HUES64 (cell line): ENCODE data around the gene PTPRD.

Experiments
- H3K27ac ChIP-seq: 2 replicates; pipeline ENCODE4 v1.7.0; 2013; ENCODE audit warnings: low read depth, low read length, inconsistent platforms
- H3K27me3 ChIP-seq: 2 replicates; pipeline ENCODE4 v1.6.1; 2013; ENCODE audit warnings: mild to moderate bottlenecking, low read length; ENCODE audit not compliant: insufficient read depth
- H3K36me3 ChIP-seq: 2 replicates; pipeline ENCODE4 v1.6.1; 2013; ENCODE audit warnings: mild to moderate bottlenecking, low read length; ENCODE audit not compliant: insufficient read depth
- H3K4me1 ChIP-seq: 2 replicates; pipeline ENCODE4 v1.6.1; 2013; ENCODE audit warnings: mild to moderate bottlenecking, low read length, moderate library complexity; ENCODE audit not compliant: insufficient read depth
- H3K4me3 ChIP-seq: 2 replicates; pipeline ENCODE4 v1.5.1; 2013; ENCODE audit warnings: mild to moderate bottlenecking, low read length, moderate library complexity
- H3K9ac ChIP-seq: 2 replicates; pipeline ENCODE4 v1.6.1; 2013; ENCODE audit warnings: mild to moderate bottlenecking, low read depth, low read length
- H3K9me3 ChIP-seq: 2 replicates; pipeline ENCODE4 v1.6.1; 2013; ENCODE audit warnings: low read depth, low read length; ENCODE audit not compliant: insufficient read depth
- WGBS: fragments of 150-250, 120-280 bp; methylation state at CpG from one replicate; pipeline ENCODE4 v1.1.7; 2013; ENCODE audit warnings: missing lambda C conversion rate; 5-methylcytosine and 5-hydroxymethylcytosine counted together

Gene PTPRD

DNA sequence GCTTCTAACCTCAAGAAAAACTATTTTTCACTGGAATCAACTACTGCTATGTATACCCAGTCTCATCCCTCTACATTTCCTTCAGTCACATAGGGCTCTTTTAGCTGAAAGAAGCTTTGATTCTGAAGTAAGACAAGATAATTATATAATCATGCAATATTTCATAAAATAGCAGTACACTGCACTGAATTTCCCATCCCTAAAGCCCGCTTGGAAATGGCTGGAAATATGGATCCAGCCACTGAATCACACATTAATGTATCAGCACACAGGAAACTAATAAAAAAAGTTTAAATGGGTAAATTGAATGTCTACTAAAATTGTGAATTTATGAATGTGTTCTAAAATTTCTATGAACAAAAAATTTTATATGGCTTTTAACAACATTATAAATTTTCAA lies 808.7 kb downstream of the PTPRD start:
- no peak overlapping the region for H3K9ac ChIP-seq
- H3K9me3 ChIP-seq, result no peaks in the 10 kb centered on the region
- 100% methylated on average over 1 of the region's 1 CpG for WGBS
- no peak overlapping the region for H3K4me3 ChIP-seq
- no peaks in the 10 kb centered on the region for H3K27me3 ChIP-seq
- no peaks in the 10 kb centered on the region for H3K36me3 ChIP-seq
- H3K27ac ChIP-seq, result no peak overlapping the region
- H3K4me1 ChIP-seq, result peaks cover 18% of the 10 kb centered on the region

DNA sequence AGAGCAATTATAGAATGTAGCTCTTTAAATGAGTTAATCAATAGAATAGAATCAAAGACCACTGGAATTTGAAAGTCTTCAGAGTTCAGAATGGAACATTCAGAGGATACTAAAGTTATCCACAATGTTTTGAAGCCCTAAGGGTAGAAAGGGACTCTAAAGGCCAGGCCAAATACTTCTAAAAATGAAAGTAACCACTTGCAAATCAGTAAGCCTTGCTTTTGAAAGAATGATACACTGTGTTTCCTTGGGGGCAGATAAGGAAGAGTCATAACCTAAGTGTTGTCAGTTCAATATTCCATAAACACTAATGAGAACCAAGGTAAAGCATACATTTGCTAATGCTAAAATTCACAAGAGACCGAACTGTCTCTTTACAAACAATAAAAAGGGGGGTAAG lies 813.5 kb downstream of the PTPRD start:
- Histone ChIP-seq H3K9ac (no peak overlapping the region), H3K36me3 (no peaks in the 10 kb centered on the region), H3K4me1 (peaks cover 18% of the 10 kb centered on the region), H3K27me3 (no peaks in the 10 kb centered on the region), H3K27ac (no peak overlapping the region), H3K9me3 (no peaks in the 10 kb centered on the region), H3K4me3 (no peak overlapping the region)
- WGBS, result no CpG with 5 or more reads among the region's 1 CpG

DNA sequence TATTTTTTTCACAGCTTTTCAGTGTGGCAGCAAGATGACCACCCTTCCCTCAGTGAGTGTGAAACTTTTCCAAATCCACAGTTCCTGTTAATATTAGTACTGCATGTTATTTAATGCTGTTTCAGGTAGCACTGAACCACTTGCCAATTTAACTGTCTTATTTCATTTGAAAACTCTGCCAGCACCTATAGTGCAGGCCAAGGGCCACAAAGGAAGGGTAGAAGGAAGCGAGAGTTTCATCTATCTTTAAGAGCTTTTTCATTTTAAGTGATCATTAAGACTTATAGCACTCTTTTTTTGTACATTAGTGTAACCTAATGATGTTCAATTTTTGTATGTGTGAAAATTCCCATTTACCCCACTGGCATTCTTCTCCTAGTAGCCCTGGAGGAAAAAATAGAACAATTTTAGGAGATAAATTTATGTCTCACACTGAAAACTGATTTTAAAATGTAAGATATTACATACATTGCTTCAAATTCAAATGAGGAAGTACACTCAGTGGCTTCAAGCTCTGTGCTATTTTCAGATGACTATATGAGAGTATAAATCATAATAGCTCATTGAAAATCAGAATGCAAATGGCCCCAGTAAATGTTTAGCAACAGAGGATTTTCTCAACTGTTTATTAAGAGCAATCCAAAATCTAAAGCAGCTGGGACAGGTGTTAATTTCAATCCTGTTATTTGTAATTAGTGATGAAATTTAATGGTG lies 820.5 kb downstream of the PTPRD start:
- Histone ChIP-seq H3K9ac (no peak overlapping the region), H3K27ac (no peak overlapping the region), H3K36me3 (no peaks in the 10 kb centered on the region), H3K4me1 (no peaks in the 10 kb centered on the region), H3K4me3 (no peak overlapping the region), H3K27me3 (no peaks in the 10 kb centered on the region), H3K9me3 (no peaks in the 10 kb centered on the region)
- no CpG with 5 or more reads among the region's 1 CpG for WGBS

DNA sequence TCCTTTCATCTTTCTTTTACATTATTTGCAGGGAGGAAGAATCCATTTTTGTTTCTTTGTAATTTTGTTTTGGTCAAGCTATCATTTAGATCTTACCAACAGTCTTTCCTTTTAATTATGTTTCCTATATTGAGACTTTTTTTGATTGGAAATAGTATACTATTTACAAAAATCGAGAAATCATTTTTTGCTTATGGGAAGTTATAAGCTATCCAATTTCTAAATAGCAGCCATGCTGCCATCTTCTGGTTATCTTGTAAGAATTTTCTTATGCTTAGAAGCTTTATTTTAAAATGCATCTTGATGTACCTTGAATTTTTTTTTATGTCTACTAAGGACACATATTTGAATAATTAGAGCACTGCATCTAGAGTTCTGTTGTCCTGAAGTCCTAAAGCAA lies 821.2 kb downstream of the PTPRD start:
- Histone ChIP-seq H3K27me3 (no peaks in the 10 kb centered on the region), H3K9ac (no peak overlapping the region), H3K9me3 (no peaks in the 10 kb centered on the region), H3K27ac (no peak overlapping the region), H3K36me3 (no peaks in the 10 kb centered on the region), H3K4me3 (no peak overlapping the region), H3K4me1 (no peaks in the 10 kb centered on the region)
- no CpG with 5 or more reads among the region's 1 CpG for WGBS

DNA sequence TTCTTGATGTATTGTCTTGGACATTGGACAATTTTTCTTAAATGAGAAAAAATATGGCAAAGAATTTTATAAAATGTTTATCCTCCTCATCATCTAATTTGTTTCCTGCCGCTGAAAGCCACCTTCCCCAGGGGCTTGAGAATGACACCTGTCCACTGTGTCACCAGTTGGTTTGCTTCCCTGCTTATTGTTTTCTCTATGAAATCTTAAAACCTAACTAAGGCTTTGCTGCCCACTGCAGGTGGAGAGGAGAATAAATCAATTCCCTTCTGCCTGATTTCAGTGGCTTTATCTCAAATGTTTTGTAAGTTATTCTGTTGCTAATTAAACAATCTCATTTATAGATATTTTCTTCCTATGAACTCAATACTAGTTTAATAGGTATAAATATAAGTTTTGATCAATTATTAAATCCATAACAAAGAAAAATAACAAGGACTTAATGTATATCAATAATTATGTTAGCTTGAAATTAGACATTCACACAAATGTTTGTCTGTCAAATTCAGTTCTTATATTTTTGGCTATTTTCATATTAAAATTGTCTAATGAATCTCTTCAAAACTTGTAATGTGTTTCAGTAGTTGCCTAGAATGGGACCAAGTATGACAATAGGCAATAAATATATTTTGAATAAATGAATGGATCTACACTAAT lies 822.5 kb downstream of the PTPRD start:
- Histone ChIP-seq H3K27me3 (no peaks in the 10 kb centered on the region), H3K4me1 (no peaks in the 10 kb centered on the region), H3K9me3 (no peaks in the 10 kb centered on the region), H3K4me3 (no peak overlapping the region), H3K27ac (no peak overlapping the region), H3K36me3 (no peaks in the 10 kb centered on the region), H3K9ac (no peak overlapping the region)
- 45% methylated on average over 1 of the region's 1 CpG for WGBS

DNA sequence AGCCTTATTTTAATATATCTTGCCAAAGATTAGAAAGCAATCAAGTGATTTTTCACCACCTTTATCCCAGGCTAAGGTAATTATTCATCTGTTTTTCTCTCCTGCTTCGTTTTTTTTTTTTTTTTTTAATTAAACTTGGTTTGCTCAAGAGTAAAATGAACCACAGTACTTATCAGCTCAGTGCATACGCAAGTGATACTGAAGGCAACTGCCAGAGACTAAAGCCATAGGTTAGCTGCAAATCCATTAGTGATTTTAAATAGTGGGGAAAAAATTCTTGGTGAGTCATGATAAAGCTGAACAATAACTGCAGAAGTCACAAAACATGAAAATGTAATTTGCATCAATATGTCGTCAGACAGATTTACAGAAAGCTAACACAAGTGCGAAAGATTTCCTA lies 829.1 kb downstream of the PTPRD start:
- WGBS, result 100% methylated on average over 2 of the region's 4 CpGs
- H3K9ac ChIP-seq, result no peak overlapping the region
- no peaks in the 10 kb centered on the region for H3K36me3 ChIP-seq
- no peaks in the 10 kb centered on the region for H3K9me3 ChIP-seq
- no peaks in the 10 kb centered on the region for H3K4me1 ChIP-seq
- H3K27ac ChIP-seq, result no peak overlapping the region
- no peaks in the 10 kb centered on the region for H3K27me3 ChIP-seq
- no peak overlapping the region for H3K4me3 ChIP-seq

DNA sequence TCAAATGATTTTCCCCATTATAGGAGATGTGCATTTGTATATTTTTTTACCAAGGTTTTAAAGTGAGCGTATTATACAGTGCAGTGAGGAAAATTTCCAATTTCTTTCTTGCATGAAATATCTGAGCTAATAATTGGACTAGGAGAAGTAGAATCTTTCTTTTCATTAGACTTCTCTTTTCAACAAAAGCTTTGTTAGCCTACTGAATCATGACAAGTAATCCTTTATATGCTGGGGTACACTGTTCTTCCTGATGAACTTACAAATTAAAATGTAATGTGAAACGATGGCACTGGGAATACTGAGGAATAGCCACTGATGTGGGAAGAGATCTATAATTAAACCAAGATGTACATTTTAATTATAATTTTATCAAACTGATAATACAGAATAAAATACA lies 829.6 kb downstream of the PTPRD start:
- 83% methylated on average over 1 of the region's 2 CpGs for WGBS
- Histone ChIP-seq H3K27ac (no peak overlapping the region), H3K9me3 (no peaks in the 10 kb centered on the region), H3K4me3 (no peak overlapping the region), H3K4me1 (no peaks in the 10 kb centered on the region), H3K36me3 (no peaks in the 10 kb centered on the region), H3K9ac (no peak overlapping the region), H3K27me3 (no peaks in the 10 kb centered on the region)

DNA sequence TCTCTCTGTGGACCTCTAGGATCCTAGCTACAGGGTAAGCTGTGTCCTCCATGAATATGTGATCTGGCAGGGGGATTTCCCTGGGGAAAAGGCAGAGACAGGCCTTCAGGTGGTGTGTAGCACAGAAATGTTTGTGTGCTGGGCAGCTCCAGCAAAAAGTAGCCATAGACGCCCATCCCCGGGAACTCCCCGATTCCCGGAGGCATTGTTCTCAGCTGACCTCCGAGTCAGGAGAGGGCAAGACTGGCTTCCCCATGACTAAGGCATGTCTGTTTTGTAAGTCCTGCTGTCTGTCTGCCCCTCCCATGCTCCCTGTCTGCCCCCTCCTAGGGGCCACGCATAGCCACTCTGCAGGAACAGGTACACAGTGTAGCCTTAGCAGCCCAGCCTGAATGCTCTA lies 834.5 kb downstream of the PTPRD start:
- no peak overlapping the region for H3K9ac ChIP-seq
- no peaks in the 10 kb centered on the region for H3K4me1 ChIP-seq
- no peak overlapping the region for H3K4me3 ChIP-seq
- no peak overlapping the region for H3K27ac ChIP-seq
- WGBS, result 92% methylated on average over 6 of the region's 6 CpGs
- no peaks in the 10 kb centered on the region for H3K36me3 ChIP-seq
- H3K27me3 ChIP-seq, result no peaks in the 10 kb centered on the region
- no peaks in the 10 kb centered on the region for H3K9me3 ChIP-seq

DNA sequence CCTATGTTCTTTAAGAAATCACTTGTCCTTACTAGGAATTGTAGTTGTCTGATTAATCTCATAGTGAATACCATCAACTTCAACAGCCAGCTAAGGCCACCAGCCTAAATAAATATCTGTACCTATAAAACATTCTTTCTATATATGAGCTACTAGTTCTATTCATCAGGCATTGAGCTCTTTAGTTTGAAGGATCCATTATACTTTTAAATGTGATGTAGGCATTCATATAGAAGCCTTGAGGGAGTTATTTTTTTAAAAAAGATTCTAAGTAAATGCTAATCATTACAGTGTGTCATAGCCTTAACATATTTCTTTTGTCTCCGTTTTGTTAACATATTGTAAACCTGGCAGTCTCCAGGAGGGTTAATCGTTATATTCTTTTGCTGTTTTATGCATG lies 838.3 kb downstream of the PTPRD start:
- H3K4me3 ChIP-seq, result no peak overlapping the region
- H3K36me3 ChIP-seq, result no peaks in the 10 kb centered on the region
- no peaks in the 10 kb centered on the region for H3K27me3 ChIP-seq
- H3K9me3 ChIP-seq, result no peaks in the 10 kb centered on the region
- no CpG with 5 or more reads among the region's 2 CpGs for WGBS
- no peak overlapping the region for H3K9ac ChIP-seq
- no peak overlapping the region for H3K27ac ChIP-seq
- no peaks in the 10 kb centered on the region for H3K4me1 ChIP-seq

DNA sequence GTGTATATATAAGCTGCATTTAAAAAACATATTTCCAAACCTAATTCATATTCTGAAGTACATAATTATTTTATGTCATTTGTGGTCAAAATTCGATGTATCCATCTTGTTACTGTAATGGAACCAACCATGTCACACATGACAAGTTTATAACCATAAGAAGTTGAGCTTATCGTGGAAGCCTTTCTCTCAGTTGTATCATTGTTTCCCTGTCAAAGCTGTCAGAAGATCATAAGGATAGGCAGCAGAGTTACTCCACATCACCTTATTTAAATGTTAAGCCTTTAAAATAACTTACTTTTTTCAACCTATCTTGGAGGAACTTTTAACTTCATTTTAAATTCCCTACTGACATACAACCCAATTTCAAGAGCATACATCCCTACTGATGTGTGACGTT lies 841.5 kb downstream of the PTPRD start:
- no peaks in the 10 kb centered on the region for H3K4me1 ChIP-seq
- H3K9ac ChIP-seq, result no peak overlapping the region
- H3K9me3 ChIP-seq, result no peaks in the 10 kb centered on the region
- no peak overlapping the region for H3K4me3 ChIP-seq
- H3K27ac ChIP-seq, result no peak overlapping the region
- whole genome bisulfite sequencing, result 98% methylated on average over 3 of the region's 3 CpGs
- H3K27me3 ChIP-seq, result no peaks in the 10 kb centered on the region
- no peaks in the 10 kb centered on the region for H3K36me3 ChIP-seq

DNA sequence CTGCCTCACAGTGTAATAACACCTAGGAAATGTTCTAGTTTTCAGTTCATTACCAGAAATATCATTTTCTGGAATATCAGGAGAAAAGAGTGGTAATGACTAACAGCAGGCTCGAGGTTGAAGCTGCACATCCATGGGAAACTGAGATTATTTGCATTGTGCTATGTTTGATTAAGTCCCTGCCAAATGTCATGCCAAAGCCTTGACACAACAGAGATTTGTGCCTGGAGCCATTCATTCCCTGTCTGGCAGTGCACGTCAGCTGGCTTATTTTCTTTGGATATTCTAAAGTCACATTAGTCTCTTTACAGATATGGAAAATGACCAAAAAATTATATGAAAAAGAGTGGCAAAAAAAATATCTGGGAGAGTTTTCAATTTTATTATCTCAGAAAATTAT lies 848.0 kb downstream of the PTPRD start:
- no peaks in the 10 kb centered on the region for H3K27me3 ChIP-seq
- H3K9ac ChIP-seq, result no peak overlapping the region
- H3K4me3 ChIP-seq, result no peak overlapping the region
- H3K36me3 ChIP-seq, result no peaks in the 10 kb centered on the region
- H3K27ac ChIP-seq, result no peak overlapping the region
- 87% methylated on average over 2 of the region's 2 CpGs for WGBS
- H3K9me3 ChIP-seq, result no peaks in the 10 kb centered on the region
- H3K4me1 ChIP-seq, result no peaks in the 10 kb centered on the region

DNA sequence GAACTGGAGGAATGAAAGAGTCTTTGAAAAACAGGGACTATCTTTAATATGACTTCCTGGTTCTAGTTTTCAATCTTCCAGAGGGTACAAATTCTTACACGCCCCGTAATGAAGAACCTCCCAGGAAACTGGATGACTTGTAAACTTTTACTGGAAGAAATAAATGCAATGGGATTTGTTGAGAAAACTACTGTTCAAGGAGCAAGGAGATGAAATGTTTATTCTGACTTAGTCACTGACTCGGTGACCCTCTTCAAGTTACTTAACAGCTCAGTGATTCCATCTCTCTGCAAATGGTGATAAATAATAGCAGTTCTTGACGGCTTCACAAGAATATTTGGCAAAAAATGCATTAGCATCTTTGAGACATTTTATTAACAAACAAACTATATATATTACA lies 858.6 kb downstream of the PTPRD start:
- Histone ChIP-seq H3K9me3 (no peaks in the 10 kb centered on the region), H3K4me1 (no peaks in the 10 kb centered on the region; the same call in 1 of the 2 replicates), H3K36me3 (no peaks in the 10 kb centered on the region), H3K27me3 (no peaks in the 10 kb centered on the region), H3K4me3 (no peak overlapping the region), H3K27ac (no peak overlapping the region), H3K9ac (no peak overlapping the region)
- 98% methylated on average over 3 of the region's 4 CpGs for WGBS
